IPS-18a (cell line): Measurements from ENCODE around the gene LIFR.
"Not testable (repeated sequence)": the region's sequence is repeated elsewhere in the genome, so short reads cannot be mapped to it uniquely, and the experiment has no call there.

Source experiments
- H3K27ac ChIP-seq: one replicate; pipeline ENCODE4 v1.5.1; 2013; ENCODE audit warnings: low read length
- H3K27me3 ChIP-seq: one replicate; pipeline ENCODE4 v1.6.1; 2013; ENCODE audit warnings: mild to moderate bottlenecking, low read length; ENCODE audit not compliant: control insufficient read depth, insufficient read depth
- H3K36me3 ChIP-seq: one replicate; pipeline ENCODE4 v1.6.1; 2013; ENCODE audit warnings: low read depth, low read length; ENCODE audit not compliant: control insufficient read depth
- H3K4me1 ChIP-seq: one replicate; pipeline ENCODE4 v1.6.1; 2013; ENCODE audit warnings: low read depth, low read length; ENCODE audit not compliant: control insufficient read depth
- H3K4me3 ChIP-seq: one replicate; pipeline ENCODE4 v1.5.1; 2013; ENCODE audit warnings: low read length
- H3K9ac ChIP-seq: one replicate; pipeline ENCODE4 v1.6.1; 2013; ENCODE audit warnings: mild to moderate bottlenecking, low read length, moderate library complexity
- H3K9me3 ChIP-seq: one replicate; pipeline ENCODE4 v1.6.1; 2013; ENCODE audit warnings: low read depth, low read length; ENCODE audit not compliant: control insufficient read depth

The LIFR gene, protein sequence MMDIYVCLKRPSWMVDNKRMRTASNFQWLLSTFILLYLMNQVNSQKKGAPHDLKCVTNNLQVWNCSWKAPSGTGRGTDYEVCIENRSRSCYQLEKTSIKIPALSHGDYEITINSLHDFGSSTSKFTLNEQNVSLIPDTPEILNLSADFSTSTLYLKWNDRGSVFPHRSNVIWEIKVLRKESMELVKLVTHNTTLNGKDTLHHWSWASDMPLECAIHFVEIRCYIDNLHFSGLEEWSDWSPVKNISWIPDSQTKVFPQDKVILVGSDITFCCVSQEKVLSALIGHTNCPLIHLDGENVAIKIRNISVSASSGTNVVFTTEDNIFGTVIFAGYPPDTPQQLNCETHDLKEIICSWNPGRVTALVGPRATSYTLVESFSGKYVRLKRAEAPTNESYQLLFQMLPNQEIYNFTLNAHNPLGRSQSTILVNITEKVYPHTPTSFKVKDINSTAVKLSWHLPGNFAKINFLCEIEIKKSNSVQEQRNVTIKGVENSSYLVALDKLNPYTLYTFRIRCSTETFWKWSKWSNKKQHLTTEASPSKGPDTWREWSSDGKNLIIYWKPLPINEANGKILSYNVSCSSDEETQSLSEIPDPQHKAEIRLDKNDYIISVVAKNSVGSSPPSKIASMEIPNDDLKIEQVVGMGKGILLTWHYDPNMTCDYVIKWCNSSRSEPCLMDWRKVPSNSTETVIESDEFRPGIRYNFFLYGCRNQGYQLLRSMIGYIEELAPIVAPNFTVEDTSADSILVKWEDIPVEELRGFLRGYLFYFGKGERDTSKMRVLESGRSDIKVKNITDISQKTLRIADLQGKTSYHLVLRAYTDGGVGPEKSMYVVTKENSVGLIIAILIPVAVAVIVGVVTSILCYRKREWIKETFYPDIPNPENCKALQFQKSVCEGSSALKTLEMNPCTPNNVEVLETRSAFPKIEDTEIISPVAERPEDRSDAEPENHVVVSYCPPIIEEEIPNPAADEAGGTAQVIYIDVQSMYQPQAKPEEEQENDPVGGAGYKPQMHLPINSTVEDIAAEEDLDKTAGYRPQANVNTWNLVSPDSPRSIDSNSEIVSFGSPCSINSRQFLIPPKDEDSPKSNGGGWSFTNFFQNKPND

DNA sequence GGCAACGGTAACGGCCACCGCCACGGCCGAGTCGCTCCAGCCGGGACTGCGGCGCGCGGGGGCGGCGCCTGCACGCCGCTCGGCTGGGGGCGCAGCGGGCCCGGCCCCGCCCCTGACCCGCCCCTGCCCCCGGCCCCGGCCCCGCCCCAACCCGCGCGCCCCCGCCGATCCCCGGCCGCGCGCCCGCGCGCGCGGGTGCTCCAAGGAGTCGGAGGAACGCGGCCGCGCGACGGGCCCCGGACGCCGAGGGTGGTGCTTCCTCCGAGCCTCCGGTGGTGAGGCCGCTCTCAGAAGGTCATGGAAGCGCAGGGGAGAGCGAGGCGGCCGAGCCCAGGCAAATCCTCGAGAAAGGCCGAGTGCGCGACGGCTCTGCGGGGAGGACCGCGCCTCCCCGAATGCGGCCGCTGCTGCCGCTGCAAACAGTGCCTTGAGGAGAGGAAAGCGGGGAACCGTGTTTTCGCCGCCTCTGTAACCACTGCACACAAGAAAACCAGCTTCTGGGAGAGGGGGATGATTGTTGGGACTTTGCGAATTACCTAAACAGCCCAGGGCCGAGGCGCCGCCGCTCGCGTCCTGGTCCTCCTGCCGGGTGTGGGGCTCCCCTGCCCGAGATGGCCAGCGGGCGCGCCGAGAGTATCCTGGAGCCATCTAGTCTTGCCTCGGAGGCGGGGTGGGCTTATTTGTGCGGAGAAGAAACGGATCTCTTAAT lies at the start of gene LIFR:
TSS of gene LIFR (minus strand) at position 48 of the 709 bp plus-strand sequence. CDS start 25,999 bp downstream, outside the sequence.
- peak within 1 kb of the TSS; percentile 87 for H3K9ac ChIP-seq
- H3K36me3 ChIP-seq, result no peaks in the 10 kb centered on the region
- H3K4me3 ChIP-seq, result peak within 1 kb of the TSS; percentile 97
- H3K4me1 ChIP-seq, result peaks cover 14% of the 10 kb centered on the region
- no peaks in the 10 kb centered on the region for H3K9me3 ChIP-seq
- peak within 1 kb of the TSS; percentile 53 for H3K27ac ChIP-seq
- peaks cover 16% of the 10 kb centered on the region for H3K27me3 ChIP-seq

DNA sequence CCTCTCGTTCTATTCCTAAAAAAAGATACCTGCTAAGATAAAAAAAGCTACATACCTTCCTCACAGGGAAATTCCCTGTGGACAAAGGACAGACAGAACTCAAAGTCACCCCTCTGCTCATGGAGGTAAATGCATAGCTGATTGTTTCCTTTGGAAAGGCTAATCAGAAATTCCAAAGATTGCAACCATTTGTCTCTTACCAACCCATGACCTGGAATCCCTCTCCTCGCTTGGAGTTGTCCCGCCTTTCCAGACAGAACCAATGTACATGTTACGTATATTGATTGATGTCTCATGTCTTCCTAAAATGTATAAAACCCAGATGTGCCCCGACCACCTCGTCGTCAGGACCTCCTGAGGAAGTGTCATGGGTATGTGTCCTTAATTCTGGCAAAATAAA lies 49.2 kb upstream of the LIFR start:
- Histone ChIP-seq H3K9ac (no peak overlapping the region), H3K4me3 (no peak overlapping the region), H3K4me1 (no peaks in the 10 kb centered on the region), H3K27ac (no peak overlapping the region), H3K27me3 (no peaks in the 10 kb centered on the region), H3K9me3 (no peaks in the 10 kb centered on the region), H3K36me3 (no peaks in the 10 kb centered on the region)

DNA sequence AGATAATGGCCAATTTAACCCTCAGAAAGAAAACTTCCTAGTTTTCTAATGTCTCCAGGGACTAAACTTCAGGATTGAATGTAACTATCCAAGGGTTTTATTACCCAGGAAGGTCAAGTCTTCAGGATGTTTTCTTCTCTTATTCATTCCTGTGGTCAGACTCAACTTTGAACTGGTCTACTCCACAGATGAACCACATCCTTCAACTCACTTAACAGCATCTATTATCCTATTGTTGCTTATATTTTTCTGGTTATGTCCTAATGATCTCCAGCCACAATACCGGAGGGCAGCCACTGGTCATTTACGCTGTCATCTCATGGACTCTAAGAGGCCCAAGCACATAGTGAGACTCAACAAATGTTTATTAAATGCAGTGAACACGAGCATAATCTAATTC lies 47.2 kb upstream of the LIFR start:
- Histone ChIP-seq H3K4me1 (no peaks in the 10 kb centered on the region), H3K27ac (no peak overlapping the region), H3K36me3 (no peaks in the 10 kb centered on the region), H3K9ac (no peak overlapping the region), H3K9me3 (no peaks in the 10 kb centered on the region), H3K4me3 (no peak overlapping the region), H3K27me3 (no peaks in the 10 kb centered on the region)

DNA sequence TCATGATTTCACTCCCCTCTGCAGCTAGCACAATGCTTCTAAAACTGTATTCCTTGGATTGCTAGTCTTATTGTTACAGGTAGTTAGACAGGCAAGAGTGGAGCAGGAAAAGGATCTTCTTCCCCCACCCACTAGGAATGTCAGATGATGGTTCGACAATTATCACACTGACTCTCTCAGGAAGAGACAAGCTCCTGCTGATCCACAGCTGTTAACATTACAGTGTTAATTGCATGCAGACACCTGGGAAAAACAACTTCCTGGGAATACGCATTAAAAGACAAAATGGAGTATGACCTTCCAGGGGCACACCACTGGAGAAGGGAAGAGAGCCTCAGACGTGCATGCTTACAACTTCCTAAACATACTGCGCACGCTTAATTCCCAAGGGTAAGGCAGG lies 46.2 kb upstream of the LIFR start:
- Histone ChIP-seq H3K27me3 (no peaks in the 10 kb centered on the region), H3K4me3 (no peak overlapping the region), H3K27ac (no peak overlapping the region), H3K9ac (no peak overlapping the region), H3K4me1 (no peaks in the 10 kb centered on the region), H3K36me3 (no peaks in the 10 kb centered on the region), H3K9me3 (no peaks in the 10 kb centered on the region)

DNA sequence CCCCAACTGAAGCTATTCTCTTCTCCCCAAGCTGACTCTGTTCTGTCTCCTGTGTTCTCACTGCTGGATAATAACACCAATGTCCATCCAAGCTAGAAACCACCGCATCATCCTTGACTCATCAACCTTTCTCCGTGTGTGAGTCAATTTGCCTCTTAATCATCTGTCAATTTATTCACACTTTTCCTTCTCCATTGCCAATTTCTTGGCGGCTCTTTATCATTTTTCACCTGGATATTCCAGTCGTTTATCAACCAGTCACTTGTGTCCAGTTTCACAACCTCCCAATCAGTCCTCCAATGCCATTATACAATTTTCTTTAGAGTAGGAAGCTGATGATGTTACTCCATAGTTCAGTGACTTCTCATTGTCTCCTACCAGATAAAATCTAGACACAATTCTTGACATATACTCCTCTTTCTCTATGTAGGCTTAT lies 45.4 kb upstream of the LIFR start:
- no peaks in the 10 kb centered on the region for H3K36me3 ChIP-seq
- H3K9me3 ChIP-seq, result no peaks in the 10 kb centered on the region
- H3K4me1 ChIP-seq, result no peaks in the 10 kb centered on the region
- no peak overlapping the region for H3K27ac ChIP-seq
- no peak overlapping the region for H3K9ac ChIP-seq
- H3K4me3 ChIP-seq, result no peak overlapping the region
- H3K27me3 ChIP-seq, result no peaks in the 10 kb centered on the region

DNA sequence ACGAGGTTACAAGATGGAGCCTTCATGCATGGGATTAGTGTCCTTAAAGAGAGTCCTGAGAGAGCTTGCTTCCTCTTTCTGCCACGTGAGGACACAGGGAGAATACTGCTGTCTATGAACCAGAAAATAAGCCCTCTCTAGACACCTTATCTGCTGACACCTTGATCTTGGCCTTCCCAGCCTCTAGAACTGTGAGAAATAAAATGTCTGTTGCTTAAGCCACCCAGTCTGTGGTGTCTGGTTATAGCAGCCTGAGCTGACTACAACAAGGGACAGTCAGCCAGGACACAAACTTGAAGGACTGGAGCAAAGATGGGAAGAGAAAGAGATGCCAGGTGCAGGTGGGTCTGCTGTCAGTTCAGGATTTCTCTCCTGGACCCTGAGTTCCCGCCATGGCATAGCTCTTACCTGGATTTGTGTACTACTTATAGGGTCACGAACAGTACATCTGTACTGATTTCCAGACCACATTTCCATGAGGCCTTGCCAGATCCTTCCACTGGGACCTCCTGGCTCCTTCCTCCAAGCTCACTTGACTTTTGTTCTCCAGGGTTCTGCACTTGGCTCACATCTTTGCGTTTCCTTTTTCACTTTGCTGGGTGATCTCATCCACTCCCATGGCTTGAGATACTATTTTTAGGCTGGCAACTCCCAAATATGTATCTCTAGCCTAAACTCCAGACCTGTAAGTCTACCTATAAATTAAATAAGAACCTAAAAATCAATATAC lies 44.9 kb upstream of the LIFR start:
- Histone ChIP-seq H3K4me3 (no peak overlapping the region), H3K27me3 (no peaks in the 10 kb centered on the region), H3K4me1 (no peaks in the 10 kb centered on the region), H3K36me3 (no peaks in the 10 kb centered on the region), H3K9ac (no peak overlapping the region), H3K9me3 (no peaks in the 10 kb centered on the region), H3K27ac (no peak overlapping the region)

DNA sequence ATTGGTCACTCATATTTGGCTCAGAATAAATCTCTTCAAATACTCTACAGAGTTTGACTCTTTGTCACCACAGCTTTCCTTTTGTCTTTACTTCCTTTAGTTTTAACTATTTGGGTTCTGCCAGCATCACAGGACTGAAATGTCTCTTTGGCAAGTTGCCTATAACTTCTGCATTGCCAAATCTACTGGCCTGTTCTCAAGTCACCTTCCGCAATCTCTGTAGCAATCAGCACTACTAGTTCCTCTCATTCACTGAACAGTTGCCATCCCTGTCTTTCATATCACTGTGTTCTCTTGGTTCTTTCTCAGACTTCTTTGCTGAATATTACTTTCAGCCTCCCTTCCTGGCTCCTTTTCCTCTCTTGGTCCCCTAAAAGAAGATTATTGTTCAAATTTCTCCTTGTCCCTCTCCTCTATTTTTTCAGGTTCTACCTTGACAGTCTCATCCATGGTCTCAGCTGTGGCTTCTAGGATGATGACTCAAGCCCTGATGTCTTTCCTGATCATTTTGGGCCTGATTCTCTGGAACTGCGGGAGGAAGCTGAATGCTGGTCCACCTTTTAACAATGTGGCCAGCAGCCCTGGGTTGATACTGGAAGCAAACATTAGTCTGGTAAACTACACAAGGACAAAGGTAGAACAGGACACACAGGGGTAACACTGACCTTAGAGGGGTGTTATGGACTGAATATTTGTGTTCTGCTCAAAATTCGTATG lies 44.0 kb upstream of the LIFR start:
- Histone ChIP-seq H3K27ac (no peak overlapping the region), H3K4me1 (no peaks in the 10 kb centered on the region), H3K4me3 (no peak overlapping the region)

DNA sequence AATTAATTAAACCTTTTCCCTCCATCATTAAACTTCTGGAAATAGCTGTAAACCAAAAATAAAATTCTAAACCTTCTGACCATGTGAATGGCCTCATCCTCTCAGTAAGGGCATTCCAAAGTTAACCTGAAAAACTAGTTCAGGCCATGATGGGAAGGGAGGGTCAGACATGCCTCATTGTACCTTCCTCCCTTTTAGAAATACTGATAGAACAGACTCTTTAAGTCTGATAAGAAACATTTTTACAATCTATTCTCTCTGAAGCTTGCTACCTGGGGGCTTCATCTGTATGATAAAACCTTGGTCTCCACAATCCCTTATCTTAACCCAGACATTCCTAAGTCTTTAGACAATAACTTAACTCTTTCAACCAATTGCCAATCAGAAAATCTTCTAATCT lies 43.3 kb upstream of the LIFR start:
- not testable (repeated sequence) for H3K36me3 ChIP-seq, H3K9me3 ChIP-seq, H3K4me1 ChIP-seq, H3K4me3 ChIP-seq, H3K9ac ChIP-seq, H3K27me3 ChIP-seq, H3K27ac ChIP-seq

More for the DNA sequence above, 44.0 kb upstream of the LIFR start:
- Histone ChIP-seq H3K9me3 (no peaks in the 10 kb centered on the region), H3K27me3 (no peaks in the 10 kb centered on the region), H3K9ac (no peak overlapping the region), H3K36me3 (no peaks in the 10 kb centered on the region)

DNA sequence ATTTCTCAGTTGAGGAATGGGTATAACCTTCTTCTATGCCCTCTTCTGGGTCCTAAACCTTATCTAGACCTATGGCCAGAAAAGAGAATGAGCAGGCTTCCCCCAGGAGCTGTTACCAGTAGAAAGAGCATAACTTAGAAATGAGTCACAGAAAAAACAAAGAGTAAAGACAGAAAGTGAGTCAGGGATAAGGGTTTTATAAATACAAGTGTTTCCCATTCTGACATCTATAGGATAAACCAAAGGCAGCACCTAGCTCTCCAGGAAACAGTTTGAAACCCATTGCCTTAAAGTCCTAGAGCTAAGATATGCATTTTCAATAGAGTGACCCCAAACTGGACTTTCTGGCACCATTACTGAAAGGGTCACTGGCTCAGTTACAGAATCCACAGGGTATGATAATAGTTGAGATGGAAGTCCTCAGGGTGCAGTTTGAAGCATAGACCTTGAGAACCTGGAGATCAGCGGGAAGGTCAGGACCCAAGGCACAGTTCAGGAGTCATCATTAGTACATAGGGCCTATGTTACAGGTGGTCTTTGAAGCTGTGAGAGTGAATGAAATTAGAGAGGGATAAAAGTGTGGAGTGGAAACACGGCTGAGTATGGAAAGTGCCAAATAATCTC lies 42.7 kb upstream of the LIFR start:
- H3K36me3 ChIP-seq, result no peaks in the 10 kb centered on the region
- no peaks in the 10 kb centered on the region for H3K4me1 ChIP-seq
- no peaks in the 10 kb centered on the region for H3K27me3 ChIP-seq
- no peak overlapping the region for H3K4me3 ChIP-seq
- H3K27ac ChIP-seq, result no peak overlapping the region
- no peak overlapping the region for H3K9ac ChIP-seq
- no peaks in the 10 kb centered on the region for H3K9me3 ChIP-seq
